HG03159 (cell line): ENCODE measurements around the gene TMPRSS5.
"Not testable (repeated sequence)": the region's sequence is repeated elsewhere in the genome, so short reads cannot be mapped to it uniquely, and the experiment has no call there.

ENCODE experiments used
- ATAC-seq: cut with Tn5 transposase; IDR thresholded peaks from one replicate; pipeline ENCODE4 v1.9.1; 2021; ENCODE audit warnings: mild to moderate bottlenecking, moderate library complexity; ENCODE audit not compliant: unreplicated experiment

The TMPRSS5 gene

DNA sequence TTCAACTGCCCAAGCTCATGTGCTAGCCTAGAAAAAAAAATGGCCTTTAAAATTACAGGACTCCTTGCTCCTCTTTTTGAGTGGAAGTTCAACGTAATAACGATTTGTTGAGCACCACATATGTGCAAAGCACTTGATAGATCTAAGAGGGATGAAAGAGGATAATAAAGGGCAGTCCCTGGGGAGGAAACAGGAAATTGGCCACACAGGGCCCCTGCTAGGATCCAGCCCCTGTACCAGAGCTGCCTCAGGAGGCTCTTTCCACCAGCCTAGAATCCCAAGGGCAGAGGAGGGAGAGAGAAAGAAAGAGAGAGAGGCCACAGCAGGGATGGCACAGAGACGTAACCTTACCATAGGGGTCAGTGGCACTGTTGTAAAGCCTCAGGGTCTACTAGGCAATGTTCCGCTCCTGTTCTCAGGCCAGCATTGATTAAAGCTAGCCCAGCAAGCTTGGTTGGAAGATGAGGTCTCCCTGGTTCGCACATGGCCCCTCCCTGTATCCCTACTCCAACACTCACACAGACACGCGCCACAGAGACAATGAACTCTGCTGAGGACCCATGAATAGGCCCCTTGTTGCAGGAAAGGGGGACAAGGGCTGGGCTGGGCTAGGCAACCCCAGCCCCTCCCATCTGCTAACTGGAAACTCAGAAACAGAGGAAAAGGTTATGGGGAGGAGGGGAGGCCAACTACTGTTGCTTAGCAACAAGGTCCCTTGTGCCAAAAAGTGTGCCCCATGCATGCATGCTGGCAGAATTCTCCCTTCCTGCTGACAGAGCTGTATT lies at the start of gene TMPRSS5:
TMPRSS5 (minus strand) TSS at position 438 of the 785 bp plus-strand sequence; CDS start at position 354, 84 bp downstream.
- ATAC-seq: no peak

- no peak for ATAC-seq
These were observed 46.8 kb upstream of the TMPRSS5 start for GRCh38 chr11:113752932-113753331.

- ATAC-seq: no peak
These were observed 30.2 kb upstream of the TMPRSS5 start for GRCh38 chr11:113736323-113736722.

DNA sequence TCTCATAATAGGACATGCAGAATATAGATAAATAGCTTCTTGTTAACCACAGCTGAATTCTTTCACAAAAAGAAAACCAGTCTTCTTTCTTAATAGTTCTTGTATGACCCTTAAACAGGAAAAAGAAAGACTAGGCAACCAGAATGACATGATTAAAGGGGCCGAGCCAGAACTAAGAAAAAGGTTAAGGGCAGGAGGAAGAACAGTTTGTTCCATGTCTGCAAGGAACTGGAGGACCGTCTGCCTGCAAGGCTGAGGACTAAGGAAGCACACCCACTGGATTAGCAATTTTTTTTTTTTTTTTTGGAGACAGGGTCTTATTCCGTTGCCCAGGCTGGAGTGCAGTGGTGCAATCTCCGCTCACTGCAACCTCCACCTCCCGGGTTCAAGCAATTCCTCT lies 26.0 kb upstream of the TMPRSS5 start:
- ATAC-seq: no peak

- no peak for ATAC-seq
These were observed 25.0 kb upstream of the TMPRSS5 start for GRCh38 chr11:113730887-113731726.

- no peak for ATAC-seq
These were observed 23.3 kb upstream of the TMPRSS5 start for GRCh38 chr11:113729456-113729855.

- ATAC-seq: no peak
These were observed 22.7 kb upstream of the TMPRSS5 start for GRCh38 chr11:113728814-113729213.

DNA sequence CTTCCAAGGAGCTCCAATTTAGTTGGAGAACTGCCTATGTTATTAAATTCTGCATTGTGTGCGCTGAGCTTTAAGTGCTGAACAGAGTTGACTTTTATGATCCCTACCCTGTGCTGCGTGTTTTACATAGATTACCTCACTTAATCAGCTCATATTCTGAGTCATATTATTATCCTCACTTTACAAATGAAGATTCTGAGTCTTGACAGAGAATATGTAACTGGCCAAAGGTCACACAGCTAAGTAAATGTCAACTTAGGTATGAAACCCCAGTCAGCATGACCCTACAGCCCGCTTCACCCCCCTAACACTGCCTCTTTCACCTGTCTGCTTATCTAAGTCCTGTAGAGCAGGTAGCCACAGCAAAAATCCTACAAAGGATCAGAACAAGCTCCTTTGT lies 19.8 kb upstream of the TMPRSS5 start:
- ATAC-seq: no peak

- no peak for ATAC-seq
These were observed 19.3 kb upstream of the TMPRSS5 start for GRCh38 chr11:113725407-113725806.

DNA sequence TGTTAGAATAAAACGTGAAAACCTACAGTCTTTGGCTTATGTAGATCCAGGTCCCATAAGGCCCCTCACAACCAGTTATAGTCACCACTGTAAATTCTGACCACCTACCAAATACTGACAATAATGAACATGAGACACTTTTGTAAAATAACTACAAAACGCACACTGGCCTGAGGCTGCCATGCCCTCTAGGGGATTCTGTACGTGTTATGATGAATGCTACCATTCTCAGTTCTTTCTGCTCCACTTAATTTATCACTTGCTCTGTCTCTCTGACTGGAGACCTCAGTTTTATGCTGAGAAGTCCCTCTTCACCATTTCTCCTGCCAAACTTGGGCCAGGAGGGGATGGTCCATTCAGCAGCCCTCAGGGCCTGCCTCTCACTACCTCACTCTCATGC lies 18.7 kb upstream of the TMPRSS5 start:
- no peak for ATAC-seq

GRCh38 chr11:113723787-113724186 lies 17.7 kb upstream of the TMPRSS5 start:
- ATAC-seq: no peak

GRCh38 chr11:113722934-113723333 lies 16.8 kb upstream of the TMPRSS5 start:
- ATAC-seq: no peak

- no peak for ATAC-seq
These were observed 16.1 kb upstream of the TMPRSS5 start for GRCh38 chr11:113722221-113722620.

DNA sequence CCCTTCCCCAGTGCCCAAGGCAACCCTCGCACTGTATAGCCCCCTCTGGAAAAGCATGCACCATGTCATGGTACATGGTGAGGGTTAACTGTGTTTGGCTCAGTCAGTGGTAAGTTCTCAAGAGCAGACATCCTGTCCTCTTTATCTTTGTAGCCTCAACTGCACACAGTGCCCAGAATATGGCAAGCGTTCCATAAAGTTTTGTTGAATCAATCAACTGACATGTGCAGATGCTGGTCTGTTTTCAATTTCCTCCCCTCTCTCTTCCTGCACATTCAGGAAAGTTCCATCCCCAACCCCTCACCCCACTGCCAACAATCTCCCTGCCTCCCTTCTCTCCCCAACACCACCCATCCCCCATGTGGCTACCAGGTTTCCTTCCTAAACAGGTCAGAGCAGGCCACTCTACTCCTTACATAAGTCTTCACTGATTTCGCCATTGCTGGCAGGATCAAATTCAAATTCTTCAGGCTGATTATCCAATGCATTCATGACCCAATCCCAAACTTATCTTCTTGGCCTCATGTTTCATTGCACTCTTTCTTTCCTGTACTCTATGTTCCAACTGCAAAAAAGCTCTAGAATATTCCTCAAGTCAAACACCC lies 15.5 kb upstream of the TMPRSS5 start:
- no peak for ATAC-seq

DNA sequence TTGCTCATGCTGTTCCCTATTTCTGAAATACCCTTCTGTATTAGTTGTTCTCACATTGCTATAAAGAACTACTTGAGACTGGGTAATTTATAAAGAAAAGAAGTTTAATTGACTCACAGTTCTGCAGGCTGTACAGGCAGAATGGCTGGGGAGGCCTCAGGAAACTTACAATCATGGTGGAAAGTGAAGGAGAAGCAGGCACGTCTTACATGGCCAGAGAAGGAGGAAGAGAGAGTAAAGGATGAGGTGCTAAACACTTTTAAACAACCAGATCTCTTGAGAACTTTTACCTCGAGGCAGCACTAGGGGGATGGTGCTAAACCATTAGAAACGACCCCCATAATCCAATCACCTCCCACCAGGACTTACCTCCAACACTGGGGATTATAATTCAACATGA lies 14.4 kb upstream of the TMPRSS5 start:
- ATAC-seq: not testable (repeated sequence)

DNA sequence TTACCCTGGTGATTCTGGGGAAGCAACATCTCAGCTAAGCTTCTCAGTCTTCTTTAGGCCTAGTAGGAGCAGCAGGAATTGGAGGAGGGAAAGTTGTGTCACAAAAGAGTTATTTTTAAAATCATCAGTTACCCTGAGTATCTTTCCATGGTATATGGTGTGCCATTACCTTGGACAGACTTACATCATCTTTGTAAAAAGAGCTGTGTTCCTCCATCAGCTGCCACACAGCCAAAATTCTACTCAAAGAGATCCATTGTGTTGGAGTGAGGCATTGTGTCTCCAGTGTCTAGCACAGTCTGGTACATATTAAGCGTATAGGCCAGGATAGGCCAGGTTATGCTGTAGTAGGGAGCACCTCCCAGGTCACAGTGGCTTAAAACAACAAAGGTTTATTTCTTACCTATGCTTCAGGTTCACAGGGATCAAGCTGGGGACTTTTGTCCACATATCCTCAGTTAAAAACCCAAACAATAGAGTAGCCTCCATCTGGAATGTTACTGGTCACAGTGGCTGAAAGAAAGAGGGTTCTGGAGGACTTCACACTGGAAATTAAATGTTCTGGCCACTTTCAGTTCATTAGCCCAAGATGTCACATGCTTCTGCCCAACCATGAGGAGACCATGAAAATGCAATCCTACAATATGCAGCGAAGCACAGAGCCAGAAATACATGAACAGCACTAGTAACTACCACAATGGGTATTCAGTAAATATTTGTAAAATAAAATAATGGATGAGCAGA lies 9.9 kb upstream of the TMPRSS5 start:
- ATAC-seq: no peak

DNA sequence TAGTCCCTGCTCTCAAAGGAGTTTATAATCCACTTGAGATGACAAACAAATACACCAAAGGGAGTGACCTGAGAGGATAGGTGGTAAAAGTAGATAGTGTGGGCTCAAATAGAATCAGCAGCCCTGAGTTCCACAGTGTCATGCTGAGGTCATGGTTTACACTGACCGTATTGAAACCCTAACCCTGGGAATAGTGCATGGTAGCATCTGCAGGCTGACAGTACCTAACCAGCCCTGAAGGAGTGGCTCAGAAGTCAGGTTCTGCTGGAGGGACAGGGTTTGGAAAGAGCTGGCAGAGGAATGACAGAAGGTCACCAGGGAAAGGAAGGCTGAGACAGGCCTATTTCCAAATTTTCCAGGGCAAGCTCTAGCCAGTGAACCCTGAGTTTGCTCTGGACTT lies 9.2 kb upstream of the TMPRSS5 start:
- no peak for ATAC-seq

GRCh38 chr11:113710989-113711388 lies 4.9 kb upstream of the TMPRSS5 start:
- no peak for ATAC-seq

GRCh38 chr11:113703551-113703950 lies 2.6 kb downstream of the TMPRSS5 start:
- ATAC-seq: not testable (repeated sequence)

- ATAC-seq: no peak
These were observed 4.6 kb downstream of the TMPRSS5 start for GRCh38 chr11:113701491-113701890.

- no peak for ATAC-seq
These were observed 7.6 kb downstream of the TMPRSS5 start for GRCh38 chr11:113698515-113698914.
